K562 (cell line): ENCODE results near the gene PGP. TPM values are rescaled to one million over a fixed set of nuclear protein-coding genes. Genes with fewer than 3 reads are reported as not detected.

Source experiments
- ATF7 ChIP-seq: fragments of 450-650 bp; IDR thresholded peaks from 2 replicates; pipeline ENCODE4 v1.7.1; 2014; ENCODE audit warnings: mild to moderate bottlenecking, moderate library complexity
- CREM ChIP-seq: IDR thresholded peaks from 2 replicates; pipeline ENCODE4 v1.6.1; 2014; ENCODE audit warnings: antibody characterized with exemption, low read depth
- FOXK2 ChIP-seq, 2 experiments: fragments of 450-650 bp; IDR thresholded peaks in 1 of 2; conservative IDR thresholded peaks in 1 of 2; 2 replicates each; pipeline ENCODE4 v1.6.1; 2016; ENCODE audit warnings: low read depth in 2 of 2, mild to moderate bottlenecking in 1 of 2
- MBD2 ChIP-seq: sonication (generic); IDR thresholded peaks from 2 replicates; pipeline ENCODE4 v1.6.1; 2016; ENCODE audit warnings: low read depth, borderline replicate concordance
- POLR2A ChIP-seq: fragments of 450-650 bp; conservative IDR thresholded peaks from 2 replicates; pipeline ENCODE4 v1.6.1; 2016
- POLR2B ChIP-seq: fragments of 450-650 bp; IDR thresholded peaks from 2 replicates; pipeline ENCODE4 v1.6.1; 2018; ENCODE audit warnings: low read depth; ENCODE audit not compliant: partially characterized antibody
- RB1 ChIP-seq: fragments of 450-650 bp; IDR thresholded peaks from 2 replicates; pipeline ENCODE4 v1.6.1; 2017; ENCODE audit warnings: low read depth, mild to moderate bottlenecking
- RBM22 ChIP-seq: fragments of 200-400 bp; formaldehyde crosslinking; IDR thresholded peaks from 2 replicates; pipeline ENCODE4 v1.6.1; 2018; ENCODE audit warnings: low read length, low read depth; ENCODE audit not compliant: poor library complexity, severe bottlenecking
- RFX1 ChIP-seq: fragments of 450-650 bp; IDR thresholded peaks from 2 replicates; pipeline ENCODE4 v1.6.1; 2016; ENCODE audit warnings: mild to moderate bottlenecking, moderate library complexity
- SMC3 ChIP-seq: conservative IDR thresholded peaks from 2 replicates; pipeline ENCODE4 v1.6.1; 2011; ENCODE audit warnings: low read depth, low read length, improper control_type of control experiment; ENCODE audit not compliant: insufficient read depth
- SOX6 ChIP-seq: fragments of 450-650 bp; IDR thresholded peaks from 2 replicates; pipeline ENCODE4 v1.6.1; 2014; ENCODE audit warnings: mild to moderate bottlenecking
- TAF7 ChIP-seq: fragments of 450-650 bp; IDR thresholded peaks from 2 replicates; pipeline ENCODE4 v1.6.1; 2016; ENCODE audit warnings: missing genetic modification characterization, missing compliant biosample characterization
- ZNF12 ChIP-seq: sonication (generic); formaldehyde crosslinking; IDR thresholded peaks from 2 replicates; pipeline ENCODE4 v1.4.0; 2020; ENCODE audit warnings: mild to moderate bottlenecking, missing genetic modification reagents
- ZNF274 ChIP-seq: IDR thresholded peaks from 2 replicates; pipeline ENCODE4 v1.6.1; 2011; ENCODE audit warnings: low read depth, mild to moderate bottlenecking, low read length, moderate library complexity, borderline replicate concordance
- ZNF766 ChIP-seq: fragments of 200-800 bp; sonication (Bioruptor generic); conservative IDR thresholded peaks from 2 replicates; pipeline ENCODE4 v1.6.1; 2016; ENCODE audit warnings: missing genetic modification characterization, missing compliant biosample characterization
- polyA plus RNA-seq, 8 experiments: library from polyadenylated mRNA; depleted of rRNA in 4 of 8; stranded (reverse) in 5 of 8; unstranded in 3 of 8; fragments of >200 nt; fragmentation: Nextera tagmentation in 2 of 8; fragmentation: Illumina TruSeq in 1 of 8; extraction: Ambion mirVana in 2 of 8; extraction: Trizol in 1 of 8; gene quantifications; 2 replicates each; pipeline versions ENCODE4 v1.2.1 to v1.2.3, GENCODE V29; 2011 to 2014; ENCODE audit warnings: inconsistent platforms in 1 of 8, missing spikeins in 1 of 8
- total RNA-seq, 7 experiments: library from RNA; depleted of rRNA in 6 of 7; stranded (reverse); fragments of >200 nt in 6 of 7; fragmentation: Illumina TruSeq in 2 of 7; extraction: Trizol in 2 of 7; gene quantifications; 2 replicates each; pipeline versions ENCODE4 v1.2.1 to v1.2.3, GENCODE V29; 2011 to 2021; ENCODE audit warnings: low replicate concordance in 1 of 7
- TF ChIP-seq, protein P1 (sequence below), 2 experiments: IDR thresholded peaks; 2 replicates each; pipeline ENCODE4 v1.6.1; 2011; ENCODE audit warnings: borderline replicate concordance in 1 of 2, control low read depth in 1 of 2, low read depth in 1 of 2, low read length in 1 of 2, mild to moderate bottlenecking in 1 of 2, mixed read lengths in 1 of 2, moderate library complexity in 1 of 2; ENCODE audit not compliant: insufficient read depth in 1 of 2, insufficient read length in 1 of 2, poor library complexity in 1 of 2, severe bottlenecking in 1 of 2; ENCODE audit errors: extremely low read depth in 1 of 2
- TF ChIP-seq, protein P2 (sequence below): fragments of 250-450 bp; sonication (Bioruptor Pico); IDR thresholded peaks from 2 replicates; pipeline ENCODE4 v1.4.0; 2020; ENCODE audit warnings: mild to moderate bottlenecking
- TF ChIP-seq, protein P3 (sequence below): sonication (generic); formaldehyde crosslinking; IDR thresholded peaks from 2 replicates; pipeline ENCODE4 v1.8.1; 2023; ENCODE audit warnings: missing genetic modification reagents, mild to moderate bottlenecking, borderline replicate concordance
- TF ChIP-seq, protein P4 (sequence below): fragments of 450-650 bp; IDR thresholded peaks from 2 replicates; pipeline ENCODE4 v1.6.1; 2016

PGP gene
- total and polyA plus RNA-seq, 9 of the 15 experiments (the other 6 are each of a cell fraction or from before 2014, with no cell fraction given), result 1.1 to 57.6 (median 19.6) TPM

DNA sequence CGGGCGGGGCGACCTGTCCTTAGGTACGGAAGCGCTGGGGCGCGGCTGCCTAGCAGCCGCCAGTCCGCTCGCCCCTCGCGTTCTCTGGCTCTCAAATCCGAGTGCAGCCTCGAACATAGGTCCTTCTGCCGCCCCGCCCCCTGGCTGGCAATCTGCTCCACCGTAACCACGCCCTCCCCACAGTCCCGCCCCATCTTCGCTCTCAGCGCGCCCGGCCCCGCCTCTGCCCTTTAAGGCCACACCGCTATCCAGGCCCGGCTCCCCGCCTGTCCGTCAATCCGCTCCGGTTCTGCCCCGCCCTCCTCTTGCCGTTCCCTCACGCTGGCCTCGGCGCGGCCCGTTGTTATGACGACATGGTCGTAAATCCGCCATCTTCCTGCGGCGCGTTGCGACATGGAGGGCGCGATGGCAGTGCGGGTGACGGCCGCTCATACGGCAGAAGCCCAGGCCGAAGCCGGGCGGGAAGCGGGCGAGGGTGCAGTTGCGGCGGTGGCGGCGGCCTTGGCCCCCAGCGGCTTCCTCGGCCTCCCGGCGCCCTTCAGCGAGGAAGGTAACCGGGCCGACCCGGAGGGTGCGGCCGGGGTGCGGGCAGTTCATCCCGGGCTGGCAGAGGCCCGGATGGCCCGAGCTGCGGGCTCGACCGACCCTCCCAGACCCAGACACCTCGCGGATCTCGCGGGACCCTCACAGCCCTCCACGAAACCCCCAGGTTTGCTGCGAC, 8.7 kb upstream of the PGP start, which contains the start of gene E4F1 (continued):
- TF ChIP-seq, protein P1, sequence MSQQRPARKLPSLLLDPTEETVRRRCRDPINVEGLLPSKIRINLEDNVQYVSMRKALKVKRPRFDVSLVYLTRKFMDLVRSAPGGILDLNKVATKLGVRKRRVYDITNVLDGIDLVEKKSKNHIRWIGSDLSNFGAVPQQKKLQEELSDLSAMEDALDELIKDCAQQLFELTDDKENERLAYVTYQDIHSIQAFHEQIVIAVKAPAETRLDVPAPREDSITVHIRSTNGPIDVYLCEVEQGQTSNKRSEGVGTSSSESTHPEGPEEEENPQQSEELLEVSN (IDR thresholded peaks at IDR 0.05; ENCODE audit: borderline replicate concordance in 1 of 2, extremely low read depth in 1 of 2, insufficient read depth in 1 of 2, insufficient read length in 1 of 2, low read depth in 1 of 2, low read length in 1 of 2, poor library complexity in 1 of 2, severe bottlenecking in 1 of 2), result peak in 1 of 2 experiments; percentile 47
- TF ChIP-seq FOXK2 (conservative IDR thresholded peaks at IDR 0.05 in 1 of 2, IDR thresholded peaks at IDR 0.05 in 1 of 2; ENCODE audit: low read depth in 2 of 2) (peak; percentile 36 to 59; a peak in 3 of 4 replicates), CREM (peak; percentile 99), ZNF766 (CRISPR knock-in tag) (no peak), RBM22 (peak; percentile 90), ATF7 (peak; percentile 92), SOX6 (no peak), RB1 (peak; percentile 91), SMC3 (no peak), TAF7 (tag) (0 out of 2 replicates have a peak, but pooled peaks have one; percentile 9), ZNF274 (peak; percentile 27; the same call in 1 of the 2 replicates), POLR2B (peak; percentile 81), ZNF12 (CRISPR knock-in tag) (peak; percentile 40; the same call in 1 of the 2 replicates), MBD2 (peak; percentile 52; the same call in 1 of the 2 replicates), RFX1 (peak; percentile 98), POLR2A (peak; percentile 92)
- TF ChIP-seq, protein P2, sequence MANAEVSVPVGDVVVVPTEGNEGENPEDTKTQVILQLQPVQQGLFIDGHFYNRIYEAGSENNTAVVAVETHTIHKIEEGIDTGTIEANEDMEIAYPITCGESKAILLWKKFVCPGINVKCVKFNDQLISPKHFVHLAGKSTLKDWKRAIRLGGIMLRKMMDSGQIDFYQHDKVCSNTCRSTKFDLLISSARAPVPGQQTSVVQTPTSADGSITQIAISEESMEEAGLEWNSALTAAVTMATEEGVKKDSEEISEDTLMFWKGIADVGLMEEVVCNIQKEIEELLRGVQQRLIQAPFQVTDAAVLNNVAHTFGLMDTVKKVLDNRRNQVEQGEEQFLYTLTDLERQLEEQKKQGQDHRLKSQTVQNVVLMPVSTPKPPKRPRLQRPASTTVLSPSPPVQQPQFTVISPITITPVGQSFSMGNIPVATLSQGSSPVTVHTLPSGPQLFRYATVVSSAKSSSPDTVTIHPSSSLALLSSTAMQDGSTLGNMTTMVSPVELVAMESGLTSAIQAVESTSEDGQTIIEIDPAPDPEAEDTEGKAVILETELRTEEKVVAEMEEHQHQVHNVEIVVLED (CRISPR knock-in tag), result peak; percentile 72
- TF ChIP-seq, protein P3, sequence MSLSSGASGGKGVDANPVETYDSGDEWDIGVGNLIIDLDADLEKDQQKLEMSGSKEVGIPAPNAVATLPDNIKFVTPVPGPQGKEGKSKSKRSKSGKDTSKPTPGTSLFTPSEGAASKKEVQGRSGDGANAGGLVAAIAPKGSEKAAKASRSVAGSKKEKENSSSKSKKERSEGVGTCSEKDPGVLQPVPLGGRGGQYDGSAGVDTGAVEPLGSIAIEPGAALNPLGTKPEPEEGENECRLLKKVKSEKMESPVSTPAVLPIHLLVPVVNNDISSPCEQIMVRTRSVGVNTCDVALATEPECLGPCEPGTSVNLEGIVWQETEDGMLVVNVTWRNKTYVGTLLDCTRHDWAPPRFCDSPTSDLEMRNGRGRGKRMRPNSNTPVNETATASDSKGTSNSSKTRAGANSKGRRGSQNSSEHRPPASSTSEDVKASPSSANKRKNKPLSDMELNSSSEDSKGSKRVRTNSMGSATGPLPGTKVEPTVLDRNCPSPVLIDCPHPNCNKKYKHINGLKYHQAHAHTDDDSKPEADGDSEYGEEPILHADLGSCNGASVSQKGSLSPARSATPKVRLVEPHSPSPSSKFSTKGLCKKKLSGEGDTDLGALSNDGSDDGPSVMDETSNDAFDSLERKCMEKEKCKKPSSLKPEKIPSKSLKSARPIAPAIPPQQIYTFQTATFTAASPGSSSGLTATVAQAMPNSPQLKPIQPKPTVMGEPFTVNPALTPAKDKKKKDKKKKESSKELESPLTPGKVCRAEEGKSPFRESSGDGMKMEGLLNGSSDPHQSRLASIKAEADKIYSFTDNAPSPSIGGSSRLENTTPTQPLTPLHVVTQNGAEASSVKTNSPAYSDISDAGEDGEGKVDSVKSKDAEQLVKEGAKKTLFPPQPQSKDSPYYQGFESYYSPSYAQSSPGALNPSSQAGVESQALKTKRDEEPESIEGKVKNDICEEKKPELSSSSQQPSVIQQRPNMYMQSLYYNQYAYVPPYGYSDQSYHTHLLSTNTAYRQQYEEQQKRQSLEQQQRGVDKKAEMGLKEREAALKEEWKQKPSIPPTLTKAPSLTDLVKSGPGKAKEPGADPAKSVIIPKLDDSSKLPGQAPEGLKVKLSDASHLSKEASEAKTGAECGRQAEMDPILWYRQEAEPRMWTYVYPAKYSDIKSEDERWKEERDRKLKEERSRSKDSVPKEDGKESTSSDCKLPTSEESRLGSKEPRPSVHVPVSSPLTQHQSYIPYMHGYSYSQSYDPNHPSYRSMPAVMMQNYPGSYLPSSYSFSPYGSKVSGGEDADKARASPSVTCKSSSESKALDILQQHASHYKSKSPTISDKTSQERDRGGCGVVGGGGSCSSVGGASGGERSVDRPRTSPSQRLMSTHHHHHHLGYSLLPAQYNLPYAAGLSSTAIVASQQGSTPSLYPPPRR (CRISPR knock-in tag), result peak; percentile 79; the same call in 1 of the 2 replicates
- TF ChIP-seq, protein P4, sequence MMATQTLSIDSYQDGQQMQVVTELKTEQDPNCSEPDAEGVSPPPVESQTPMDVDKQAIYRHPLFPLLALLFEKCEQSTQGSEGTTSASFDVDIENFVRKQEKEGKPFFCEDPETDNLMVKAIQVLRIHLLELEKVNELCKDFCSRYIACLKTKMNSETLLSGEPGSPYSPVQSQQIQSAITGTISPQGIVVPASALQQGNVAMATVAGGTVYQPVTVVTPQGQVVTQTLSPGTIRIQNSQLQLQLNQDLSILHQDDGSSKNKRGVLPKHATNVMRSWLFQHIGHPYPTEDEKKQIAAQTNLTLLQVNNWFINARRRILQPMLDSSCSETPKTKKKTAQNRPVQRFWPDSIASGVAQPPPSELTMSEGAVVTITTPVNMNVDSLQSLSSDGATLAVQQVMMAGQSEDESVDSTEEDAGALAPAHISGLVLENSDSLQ, result peak; percentile 99
